ENCODE data around the gene SAP25.

The SAP25 gene

DNA sequence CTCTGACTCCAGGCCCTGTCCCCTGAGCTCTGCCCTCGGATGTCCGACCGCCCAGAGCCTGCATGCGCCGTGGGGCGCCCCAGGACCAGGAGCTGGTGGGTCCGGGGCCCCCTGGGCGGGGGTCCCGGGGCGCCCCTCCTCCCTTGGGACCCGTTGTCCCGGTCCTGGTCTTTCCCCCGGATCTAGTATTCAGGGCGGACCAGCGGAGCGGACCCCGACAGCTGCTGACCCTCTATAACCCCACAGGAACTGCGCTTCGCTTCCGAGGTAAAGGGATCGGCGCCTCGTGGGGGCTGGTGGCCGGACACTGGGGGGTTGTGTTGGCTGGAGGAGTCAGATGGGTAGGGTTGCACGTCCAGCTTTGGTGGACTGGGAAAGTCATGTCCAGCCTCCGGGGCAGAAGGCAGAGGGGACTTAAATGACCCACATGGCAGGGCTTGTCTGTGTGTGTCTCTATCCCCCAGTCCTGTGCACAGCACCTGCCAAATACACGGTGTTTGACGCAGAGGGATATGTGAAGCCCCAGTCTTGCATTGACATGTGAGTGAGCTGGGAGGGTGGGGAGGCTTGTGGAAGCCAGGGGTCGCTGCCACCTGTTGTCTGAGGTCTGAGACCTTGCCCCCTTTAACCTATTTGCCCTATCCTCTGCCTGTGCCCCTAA, 39.2 kb upstream of the SAP25 start:
- Histone ChIP-seq H3K9me3 (ENCODE audit: low read length) (no peaks in the 10 kb centered on the region), H4K20me1 (ENCODE audit: insufficient read depth, low read length) (no peaks in the 10 kb centered on the region), H3K4me3 (ENCODE audit: low read depth, low read length, poor library complexity, severe bottlenecking) (peak overlapping the region; percentile 63), H3K27ac (ENCODE audit: low read depth, low read length, poor library complexity, severe bottlenecking) (no peak overlapping the region), H3K9ac (ENCODE audit: low read length) (peak overlapping the region; percentile 63), H3K9me2 (ENCODE audit: low read depth, low read length) (no peaks in the 10 kb centered on the region), H3K79me2 (ENCODE audit: insufficient read depth, low read length) (no peaks in the 10 kb centered on the region), H3K27me3 (ENCODE audit: insufficient read depth, low read length) (no peaks in the 10 kb centered on the region), H2AFZ (ENCODE audit: low read length) (no peak overlapping the region), H3K4me1 (ENCODE audit: insufficient read depth, low read length, severe bottlenecking) (peaks cover 7% of the 10 kb centered on the region), H3F3A (ENCODE audit: insufficient read depth, low read length) (no peaks in the 10 kb centered on the region), H3K4me2 (ENCODE audit: low read length) (peak overlapping the region; percentile 71), H3K36me3 (ENCODE audit: insufficient read depth, low read length) (no peaks in the 10 kb centered on the region)
- peak; percentile 53 for TF ChIP-seq CTCF (IDR thresholded peaks at IDR 0.05; ENCODE audit: low read length)
- TF ChIP-seq EZH2 (IDR thresholded peaks at IDR 0.05; ENCODE audit: borderline replicate concordance, low read length) = no peak

DNA sequence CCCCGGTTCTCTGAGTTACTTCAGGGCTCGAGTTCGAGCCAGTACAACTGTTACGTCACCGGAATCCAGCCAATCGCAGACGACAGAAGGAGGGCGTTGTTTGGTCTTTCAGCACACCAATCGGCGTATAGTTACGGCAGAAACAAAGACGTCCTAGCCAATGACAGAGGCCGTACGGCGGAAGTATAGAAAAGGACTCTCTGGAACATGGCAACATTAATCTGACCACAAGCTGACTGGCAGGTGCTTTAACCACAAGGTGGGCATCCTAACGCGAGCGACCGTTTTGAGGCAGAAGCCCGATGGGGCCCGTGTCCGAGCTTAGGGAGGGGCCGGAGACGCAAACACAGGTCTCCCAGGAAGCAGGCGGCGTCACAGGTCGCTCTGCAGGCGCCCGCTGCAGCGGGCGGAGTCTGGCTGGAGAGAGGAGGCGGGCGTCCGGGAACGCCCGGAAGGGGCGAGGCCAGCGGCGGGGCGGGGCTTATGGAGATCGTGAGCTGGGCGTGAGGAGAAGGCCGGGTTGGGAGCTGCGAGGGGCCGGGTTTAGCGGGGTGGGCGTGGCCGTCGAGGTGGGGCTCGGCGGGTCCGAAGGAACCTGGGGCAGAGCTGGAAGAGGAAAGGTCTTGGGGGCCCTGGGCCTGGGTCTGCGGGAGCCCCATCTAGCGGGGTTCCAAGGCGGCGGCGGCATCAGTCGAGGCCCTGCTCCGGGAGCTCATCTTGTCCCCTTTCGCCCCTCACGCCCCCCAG, 38.5 kb upstream of the SAP25 start, which contains the start of gene MOSPD3:
Gene MOSPD3, plus strand, starts transcription at position 558 of the 747 bp plus-strand sequence. CDS start 252 bp downstream, outside the sequence.
- H3K9me2 ChIP-seq (ENCODE audit: low read depth, low read length) = no peaks in the 10 kb centered on the region
- peak within 1 kb of the TSS; percentile 68 for H3K9ac ChIP-seq (ENCODE audit: low read length)
- peaks cover 7% of the 10 kb centered on the region for H3K4me1 ChIP-seq (ENCODE audit: insufficient read depth, low read length, severe bottlenecking)
- no peaks in the 10 kb centered on the region for H3K27me3 ChIP-seq (ENCODE audit: insufficient read depth, low read length)
- H3K4me2 ChIP-seq (ENCODE audit: low read length) = peak within 1 kb of the TSS; percentile 71
- H2AFZ ChIP-seq (ENCODE audit: low read length) = peak within 1 kb of the TSS; percentile 81; the same call in 1 of the 2 replicates
- H3K36me3 ChIP-seq (ENCODE audit: insufficient read depth, low read length) = no peaks in the 10 kb centered on the region
- peak within 1 kb of the TSS; percentile 85 for H3K27ac ChIP-seq (ENCODE audit: low read depth, low read length, poor library complexity, severe bottlenecking)
- H3K4me3 ChIP-seq (ENCODE audit: low read depth, low read length, poor library complexity, severe bottlenecking) = peak within 1 kb of the TSS; percentile 63
- no peaks in the 10 kb centered on the region for H3K79me2 ChIP-seq (ENCODE audit: insufficient read depth, low read length)
- TF ChIP-seq CTCF (IDR thresholded peaks at IDR 0.05; ENCODE audit: low read length) (no peak), EZH2 (IDR thresholded peaks at IDR 0.05; ENCODE audit: borderline replicate concordance, low read length) (no peak)
- H4K20me1 ChIP-seq (ENCODE audit: insufficient read depth, low read length) = no peaks in the 10 kb centered on the region
- H3F3A ChIP-seq (ENCODE audit: insufficient read depth, low read length) = no peaks in the 10 kb centered on the region
- H3K9me3 ChIP-seq (ENCODE audit: low read length) = no peaks in the 10 kb centered on the region

DNA sequence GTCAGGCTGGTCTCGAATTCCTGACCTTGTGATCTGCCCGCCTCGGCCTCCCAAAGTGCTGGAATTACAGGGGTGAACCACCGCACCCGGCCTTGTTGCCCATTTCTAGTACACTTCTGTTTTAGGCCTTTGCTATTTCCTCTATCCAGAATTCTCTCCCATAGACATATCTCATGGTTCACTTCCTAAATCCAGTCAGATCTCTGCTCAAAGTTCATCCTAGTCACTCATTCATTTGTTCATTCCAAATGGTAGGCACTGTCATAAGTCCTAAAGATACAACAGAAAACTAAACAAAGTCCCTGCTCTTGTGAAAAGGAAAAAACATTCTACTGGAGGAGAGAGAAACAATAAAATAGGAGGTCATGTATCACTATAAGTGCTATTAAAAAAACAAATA, 36.3 kb upstream of the SAP25 start:
- H3K36me3 ChIP-seq (ENCODE audit: insufficient read depth, low read length) = no peaks in the 10 kb centered on the region
- no peaks in the 10 kb centered on the region for H3K79me2 ChIP-seq (ENCODE audit: insufficient read depth, low read length)
- H3K9ac ChIP-seq (ENCODE audit: low read length) = no peak overlapping the region
- no peaks in the 10 kb centered on the region for H3K9me2 ChIP-seq (ENCODE audit: low read depth, low read length)
- H3K4me3 ChIP-seq (ENCODE audit: low read depth, low read length, poor library complexity, severe bottlenecking) = no peak overlapping the region
- H3K27ac ChIP-seq (ENCODE audit: low read depth, low read length, poor library complexity, severe bottlenecking) = no peak overlapping the region
- H3F3A ChIP-seq (ENCODE audit: insufficient read depth, low read length) = no peaks in the 10 kb centered on the region
- H2AFZ ChIP-seq (ENCODE audit: low read length) = no peak overlapping the region
- no peaks in the 10 kb centered on the region for H3K9me3 ChIP-seq (ENCODE audit: low read length)
- H3K4me1 ChIP-seq (ENCODE audit: insufficient read depth, low read length, severe bottlenecking) = peaks cover 13% of the 10 kb centered on the region
- H3K4me2 ChIP-seq (ENCODE audit: low read length) = no peak overlapping the region
- H4K20me1 ChIP-seq (ENCODE audit: insufficient read depth, low read length) = no peaks in the 10 kb centered on the region
- TF ChIP-seq CTCF (IDR thresholded peaks at IDR 0.05; ENCODE audit: low read length) (no peak), EZH2 (IDR thresholded peaks at IDR 0.05; ENCODE audit: borderline replicate concordance, low read length) (no peak)
- no peaks in the 10 kb centered on the region; the same call in 1 of the 2 replicates for H3K27me3 ChIP-seq (ENCODE audit: insufficient read depth, low read length)

Data from OCI-LY1 (cell line).